ENCODE measurements around the gene USP35. TPM values are rescaled to one million over a fixed set of nuclear protein-coding genes. Genes with fewer than 3 reads are reported as not detected.
A peak's percentile ranks its signal among the peaks of the same experiment; 100 is the strongest.

USP35 gene
- polyA plus RNA-seq, 2 of the 4 experiments (the other 2 are of a cell fraction): 3.8 to 5.8 TPM

DNA sequence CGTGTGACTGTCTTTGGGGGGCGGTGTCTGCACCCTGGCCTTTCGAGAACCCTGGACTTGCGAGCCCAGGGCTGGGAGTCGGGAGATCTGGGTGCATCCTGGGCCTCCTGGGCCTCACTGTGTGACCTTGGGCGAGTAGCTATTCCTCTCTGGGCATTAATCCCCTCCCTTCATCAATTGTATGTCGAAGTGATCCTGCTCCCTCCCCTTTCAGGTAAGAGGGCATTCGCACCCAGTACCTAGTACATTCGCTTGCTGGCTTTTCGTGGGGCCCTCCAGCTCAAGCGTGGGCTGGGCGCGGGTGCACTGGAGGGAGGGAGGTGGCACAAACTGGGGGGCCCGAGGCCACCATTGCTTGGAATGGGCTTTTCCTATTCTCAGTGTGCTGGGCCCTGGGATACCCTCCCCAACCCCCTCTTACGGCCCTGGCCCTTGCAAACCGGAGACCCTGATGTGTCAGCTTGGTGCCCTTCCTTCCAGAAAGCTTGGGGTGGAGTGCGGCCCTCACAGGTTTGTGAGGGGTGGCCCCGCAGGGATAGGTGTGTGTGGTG, 530 bp downstream of the USP35 start:
- WGBS (ENCODE audit: missing lambda C conversion rate): 34% methylated on average over 13 of the region's 18 CpGs
- H3K4me3 ChIP-seq: peak overlapping the region; percentile 84
- H3K4me2 ChIP-seq: peak overlapping the region; percentile 95
- no peak for DNase-seq (ENCODE audit: low read depth in 1 of 2, low spot score in 1 of 2)
- ATAC-seq: no peak; a peak in 2 of 6 replicates
- FAIRE-seq: no peak
- H3K9me3 ChIP-seq: no peaks in the 10 kb centered on the region
- peak overlapping the region; percentile 88 to 93 for H3K27ac ChIP-seq
- peaks cover 38% of the 10 kb centered on the region for H3K4me1 ChIP-seq
- TF ChIP-seq HOXB5 (CRISPR knock-in tag; IDR thresholded peaks at IDR 0.05) (no peak), POLR2AphosphoS2 (conservative IDR thresholded peaks at IDR 0.05; ENCODE audit: low read length) (no peak), CEBPB (IDR thresholded peaks at IDR 0.05) (no peak), FOSL2 (IDR thresholded peaks at IDR 0.05) (no peak), FOSL2 (CRISPR knock-in tag; IDR thresholded peaks at IDR 0.05) (no peak), CBX8 (IDR thresholded peaks at IDR 0.05) (no peak)
- TF ChIP-seq, protein P1, sequence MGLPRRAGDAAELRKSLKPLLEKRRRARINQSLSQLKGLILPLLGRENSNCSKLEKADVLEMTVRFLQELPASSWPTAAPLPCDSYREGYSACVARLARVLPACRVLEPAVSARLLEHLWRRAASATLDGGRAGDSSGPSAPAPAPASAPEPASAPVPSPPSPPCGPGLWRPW (IDR thresholded peaks at IDR 0.05): no peak
- TF ChIP-seq, protein P2, sequence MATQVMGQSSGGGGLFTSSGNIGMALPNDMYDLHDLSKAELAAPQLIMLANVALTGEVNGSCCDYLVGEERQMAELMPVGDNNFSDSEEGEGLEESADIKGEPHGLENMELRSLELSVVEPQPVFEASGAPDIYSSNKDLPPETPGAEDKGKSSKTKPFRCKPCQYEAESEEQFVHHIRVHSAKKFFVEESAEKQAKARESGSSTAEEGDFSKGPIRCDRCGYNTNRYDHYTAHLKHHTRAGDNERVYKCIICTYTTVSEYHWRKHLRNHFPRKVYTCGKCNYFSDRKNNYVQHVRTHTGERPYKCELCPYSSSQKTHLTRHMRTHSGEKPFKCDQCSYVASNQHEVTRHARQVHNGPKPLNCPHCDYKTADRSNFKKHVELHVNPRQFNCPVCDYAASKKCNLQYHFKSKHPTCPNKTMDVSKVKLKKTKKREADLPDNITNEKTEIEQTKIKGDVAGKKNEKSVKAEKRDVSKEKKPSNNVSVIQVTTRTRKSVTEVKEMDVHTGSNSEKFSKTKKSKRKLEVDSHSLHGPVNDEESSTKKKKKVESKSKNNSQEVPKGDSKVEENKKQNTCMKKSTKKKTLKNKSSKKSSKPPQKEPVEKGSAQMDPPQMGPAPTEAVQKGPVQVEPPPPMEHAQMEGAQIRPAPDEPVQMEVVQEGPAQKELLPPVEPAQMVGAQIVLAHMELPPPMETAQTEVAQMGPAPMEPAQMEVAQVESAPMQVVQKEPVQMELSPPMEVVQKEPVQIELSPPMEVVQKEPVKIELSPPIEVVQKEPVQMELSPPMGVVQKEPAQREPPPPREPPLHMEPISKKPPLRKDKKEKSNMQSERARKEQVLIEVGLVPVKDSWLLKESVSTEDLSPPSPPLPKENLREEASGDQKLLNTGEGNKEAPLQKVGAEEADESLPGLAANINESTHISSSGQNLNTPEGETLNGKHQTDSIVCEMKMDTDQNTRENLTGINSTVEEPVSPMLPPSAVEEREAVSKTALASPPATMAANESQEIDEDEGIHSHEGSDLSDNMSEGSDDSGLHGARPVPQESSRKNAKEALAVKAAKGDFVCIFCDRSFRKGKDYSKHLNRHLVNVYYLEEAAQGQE (IDR thresholded peaks at IDR 0.05): no peak
- TF ChIP-seq, protein P3, sequence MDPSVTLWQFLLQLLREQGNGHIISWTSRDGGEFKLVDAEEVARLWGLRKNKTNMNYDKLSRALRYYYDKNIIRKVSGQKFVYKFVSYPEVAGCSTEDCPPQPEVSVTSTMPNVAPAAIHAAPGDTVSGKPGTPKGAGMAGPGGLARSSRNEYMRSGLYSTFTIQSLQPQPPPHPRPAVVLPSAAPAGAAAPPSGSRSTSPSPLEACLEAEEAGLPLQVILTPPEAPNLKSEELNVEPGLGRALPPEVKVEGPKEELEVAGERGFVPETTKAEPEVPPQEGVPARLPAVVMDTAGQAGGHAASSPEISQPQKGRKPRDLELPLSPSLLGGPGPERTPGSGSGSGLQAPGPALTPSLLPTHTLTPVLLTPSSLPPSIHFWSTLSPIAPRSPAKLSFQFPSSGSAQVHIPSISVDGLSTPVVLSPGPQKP (IDR thresholded peaks at IDR 0.05; ENCODE audit: low read depth, low read length): no peak
- ChIA-PET CTCF (interaction anchor here (1.0 to 1.7 kb wide), 5 partner anchors 11 to 375 kb away, joined by 4 to 6 read pairs (median 4); no protein-coding TSS in a partner anchor), POLR2A (interaction anchor here (1.5 kb wide), 1 partner anchor 50 kb away, joined by 7 read pairs; the partner anchor contains the start of gene ALG8)

DNA sequence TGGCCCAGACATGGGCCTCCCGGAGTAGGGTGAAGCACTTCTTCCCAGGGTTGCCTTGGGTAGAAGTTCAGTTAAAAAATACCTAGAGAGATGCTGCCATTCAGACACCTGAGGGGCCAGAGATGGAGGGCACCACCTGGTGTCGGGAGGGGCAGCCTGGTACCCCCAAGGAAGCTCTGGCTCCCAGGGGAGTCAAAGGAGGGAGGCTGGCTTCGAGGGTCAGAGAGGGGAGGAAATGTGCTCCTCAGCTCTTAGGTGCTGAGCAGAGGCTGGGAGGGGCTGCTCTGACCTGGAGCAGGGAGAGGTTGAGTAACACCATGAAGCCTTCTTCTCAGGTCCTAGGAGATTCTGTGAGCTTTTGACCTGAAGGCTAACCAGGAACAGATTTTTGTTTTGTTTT, 1.1 kb downstream of the USP35 start:
- no peaks in the 10 kb centered on the region for H3K9me3 ChIP-seq
- peak overlapping the region; percentile 95 for H3K4me2 ChIP-seq
- ATAC-seq: no peak
- WGBS (ENCODE audit: missing lambda C conversion rate): 65% methylated on average over 3 of the region's 3 CpGs
- TF ChIP-seq TP53 (CRISPR knock-in tag; IDR thresholded peaks at IDR 0.05) (no peak), BHLHE40 (IDR thresholded peaks at IDR 0.05; ENCODE audit: low read depth, low read length) (no peak), FOXS1 (CRISPR knock-in tag; IDR thresholded peaks at IDR 0.05) (no peak), SMC3 (IDR thresholded peaks at IDR 0.05) (no peak), EHMT2 (IDR thresholded peaks at IDR 0.05; ENCODE audit: low read depth) (no peak), PHF8 (IDR thresholded peaks at IDR 0.05; ENCODE audit: borderline replicate concordance, low read depth) (no peak), NPAS2 (CRISPR knock-in tag; IDR thresholded peaks at IDR 0.05; ENCODE audit: borderline replicate concordance) (no peak), CHD2 (IDR thresholded peaks at IDR 0.05; ENCODE audit: low read length, partially characterized antibody) (no peak)
- TF ChIP-seq, protein P4, sequence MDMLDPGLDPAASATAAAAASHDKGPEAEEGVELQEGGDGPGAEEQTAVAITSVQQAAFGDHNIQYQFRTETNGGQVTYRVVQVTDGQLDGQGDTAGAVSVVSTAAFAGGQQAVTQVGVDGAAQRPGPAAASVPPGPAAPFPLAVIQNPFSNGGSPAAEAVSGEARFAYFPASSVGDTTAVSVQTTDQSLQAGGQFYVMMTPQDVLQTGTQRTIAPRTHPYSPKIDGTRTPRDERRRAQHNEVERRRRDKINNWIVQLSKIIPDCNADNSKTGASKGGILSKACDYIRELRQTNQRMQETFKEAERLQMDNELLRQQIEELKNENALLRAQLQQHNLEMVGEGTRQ (IDR thresholded peaks at IDR 0.05): no peak
- DNase-seq (ENCODE audit: low read depth in 1 of 2, low spot score in 1 of 2): no peak
- H3K27ac ChIP-seq: peak overlapping the region in 1 of 2 experiments; percentile 93; a peak in 1 of 6 replicates
- no peak overlapping the region for H3K4me3 ChIP-seq
- peaks cover 43% of the 10 kb centered on the region for H3K4me1 ChIP-seq
- ChIA-PET POLR2A (no interaction called here), CTCF (interaction anchor here (0.8 to 1.7 kb wide), 4 partner anchors 10 to 42 kb away, joined by 3 to 6 read pairs (median 5); no protein-coding TSS in a partner anchor)
- FAIRE-seq: no peak

All from A549 (cell line).